ENCODE measurements around the gene PCDHGB4.
"Not testable (repeated sequence)": the region's sequence is repeated elsewhere in the genome, so short reads cannot be mapped to it uniquely, and the experiment has no call there.

DNA sequence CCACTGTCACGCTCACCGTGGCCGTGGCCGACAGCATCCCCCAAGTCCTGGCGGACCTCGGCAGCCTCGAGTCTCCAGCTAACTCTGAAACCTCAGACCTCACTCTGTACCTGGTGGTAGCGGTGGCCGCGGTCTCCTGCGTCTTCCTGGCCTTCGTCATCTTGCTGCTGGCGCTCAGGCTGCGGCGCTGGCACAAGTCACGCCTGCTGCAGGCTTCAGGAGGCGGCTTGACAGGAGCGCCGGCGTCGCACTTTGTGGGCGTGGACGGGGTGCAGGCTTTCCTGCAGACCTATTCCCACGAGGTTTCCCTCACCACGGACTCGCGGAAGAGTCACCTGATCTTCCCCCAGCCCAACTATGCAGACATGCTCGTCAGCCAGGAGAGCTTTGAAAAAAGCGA is 45.2 kb downstream of the PCDHGB4 start:
- TF ChIP-seq, protein P1, sequence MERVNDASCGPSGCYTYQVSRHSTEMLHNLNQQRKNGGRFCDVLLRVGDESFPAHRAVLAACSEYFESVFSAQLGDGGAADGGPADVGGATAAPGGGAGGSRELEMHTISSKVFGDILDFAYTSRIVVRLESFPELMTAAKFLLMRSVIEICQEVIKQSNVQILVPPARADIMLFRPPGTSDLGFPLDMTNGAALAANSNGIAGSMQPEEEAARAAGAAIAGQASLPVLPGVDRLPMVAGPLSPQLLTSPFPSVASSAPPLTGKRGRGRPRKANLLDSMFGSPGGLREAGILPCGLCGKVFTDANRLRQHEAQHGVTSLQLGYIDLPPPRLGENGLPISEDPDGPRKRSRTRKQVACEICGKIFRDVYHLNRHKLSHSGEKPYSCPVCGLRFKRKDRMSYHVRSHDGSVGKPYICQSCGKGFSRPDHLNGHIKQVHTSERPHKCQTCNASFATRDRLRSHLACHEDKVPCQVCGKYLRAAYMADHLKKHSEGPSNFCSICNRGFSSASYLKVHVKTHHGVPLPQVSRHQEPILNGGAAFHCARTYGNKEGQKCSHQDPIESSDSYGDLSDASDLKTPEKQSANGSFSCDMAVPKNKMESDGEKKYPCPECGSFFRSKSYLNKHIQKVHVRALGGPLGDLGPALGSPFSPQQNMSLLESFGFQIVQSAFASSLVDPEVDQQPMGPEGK (CRISPR knock-in tag; IDR thresholded peaks at IDR 0.05; ENCODE audit: borderline replicate concordance): not testable (repeated sequence)
- not testable (repeated sequence) for TF ChIP-seq TOX (CRISPR knock-in tag; IDR thresholded peaks at IDR 0.05; ENCODE audit: borderline replicate concordance); PPARA (CRISPR knock-in tag; IDR thresholded peaks at IDR 0.05; ENCODE audit: borderline replicate concordance); ARNTL (CRISPR knock-in tag; IDR thresholded peaks at IDR 0.05; ENCODE audit: borderline replicate concordance, low read depth); ESRRG (CRISPR knock-in tag; IDR thresholded peaks at IDR 0.05)
- TF ChIP-seq, protein P2, sequence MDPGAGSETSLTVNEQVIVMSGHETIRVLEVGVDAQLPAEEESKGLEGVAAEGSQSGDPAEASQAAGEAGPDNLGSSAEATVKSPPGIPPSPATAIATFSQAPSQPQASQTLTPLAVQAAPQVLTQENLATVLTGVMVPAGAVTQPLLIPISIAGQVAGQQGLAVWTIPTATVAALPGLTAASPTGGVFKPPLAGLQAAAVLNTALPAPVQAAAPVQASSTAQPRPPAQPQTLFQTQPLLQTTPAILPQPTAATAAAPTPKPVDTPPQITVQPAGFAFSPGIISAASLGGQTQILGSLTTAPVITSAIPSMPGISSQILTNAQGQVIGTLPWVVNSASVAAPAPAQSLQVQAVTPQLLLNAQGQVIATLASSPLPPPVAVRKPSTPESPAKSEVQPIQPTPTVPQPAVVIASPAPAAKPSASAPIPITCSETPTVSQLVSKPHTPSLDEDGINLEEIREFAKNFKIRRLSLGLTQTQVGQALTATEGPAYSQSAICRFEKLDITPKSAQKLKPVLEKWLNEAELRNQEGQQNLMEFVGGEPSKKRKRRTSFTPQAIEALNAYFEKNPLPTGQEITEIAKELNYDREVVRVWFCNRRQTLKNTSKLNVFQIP (CRISPR knock-in tag; IDR thresholded peaks at IDR 0.05; ENCODE audit: borderline replicate concordance, low read depth): not testable (repeated sequence)
- TF ChIP-seq, protein P3, sequence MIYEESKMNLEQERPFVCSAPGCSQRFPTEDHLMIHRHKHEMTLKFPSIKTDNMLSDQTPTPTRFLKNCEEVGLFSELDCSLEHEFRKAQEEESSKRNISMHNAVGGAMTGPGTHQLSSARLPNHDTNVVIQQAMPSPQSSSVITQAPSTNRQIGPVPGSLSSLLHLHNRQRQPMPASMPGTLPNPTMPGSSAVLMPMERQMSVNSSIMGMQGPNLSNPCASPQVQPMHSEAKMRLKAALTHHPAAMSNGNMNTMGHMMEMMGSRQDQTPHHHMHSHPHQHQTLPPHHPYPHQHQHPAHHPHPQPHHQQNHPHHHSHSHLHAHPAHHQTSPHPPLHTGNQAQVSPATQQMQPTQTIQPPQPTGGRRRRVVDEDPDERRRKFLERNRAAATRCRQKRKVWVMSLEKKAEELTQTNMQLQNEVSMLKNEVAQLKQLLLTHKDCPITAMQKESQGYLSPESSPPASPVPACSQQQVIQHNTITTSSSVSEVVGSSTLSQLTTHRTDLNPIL (CRISPR knock-in tag; IDR thresholded peaks at IDR 0.05; ENCODE audit: low read depth): not testable (repeated sequence)

Measured in SK-N-SH treated with all-trans-retinoic acid at 6 μM for 48 hours (cell line).